GM12891 (cell line): ENCODE data around the gene HIRA.

Source experiments
- POLR2A ChIP-seq: IDR thresholded peaks from 2 replicates; pipeline ENCODE4 v1.6.1; 2011; ENCODE audit warnings: low read depth, low read length, control low read depth
- POLR2AphosphoS5 ChIP-seq: IDR thresholded peaks from 2 replicates; pipeline ENCODE4 v1.6.1; 2011; ENCODE audit warnings: low read depth, low read length, control low read depth

DNA sequence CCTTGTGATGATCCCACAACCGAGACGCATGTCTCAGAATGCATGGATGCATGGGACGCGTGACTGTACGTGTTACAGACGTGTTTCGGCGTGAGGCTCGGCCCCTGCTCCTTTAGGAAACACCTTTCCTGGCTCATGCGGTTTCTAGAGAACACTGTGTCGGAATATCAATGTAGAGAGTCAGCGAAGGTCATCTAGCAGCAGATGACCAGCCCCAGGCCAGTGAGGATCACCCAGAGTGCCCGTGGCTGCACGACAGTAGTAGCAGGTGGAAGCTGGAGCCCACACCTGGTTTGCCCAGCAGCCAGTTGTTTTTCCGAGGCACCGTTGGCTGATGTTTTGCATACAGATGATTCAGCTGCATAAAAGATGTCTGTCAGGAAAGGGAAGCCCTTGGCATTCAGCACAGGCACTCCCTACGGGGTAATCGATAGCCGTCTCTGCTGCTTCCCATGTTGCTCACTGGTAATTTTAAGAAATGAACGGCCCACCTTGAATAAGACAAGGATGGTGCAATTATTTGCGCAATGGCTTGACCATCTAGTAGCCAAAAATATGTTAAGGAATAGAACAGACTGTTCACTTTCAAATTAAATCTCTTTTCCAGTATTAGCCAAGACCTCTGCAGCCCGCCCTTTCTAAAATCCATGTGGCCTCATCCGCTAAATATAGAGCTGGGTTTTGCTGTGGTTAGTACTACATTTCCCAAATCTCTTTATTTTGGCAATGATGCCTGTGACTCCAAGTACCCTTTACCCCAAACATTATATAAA lies 138.9 kb downstream of the HIRA start:
- no peak for TF ChIP-seq POLR2A
- no peak for TF ChIP-seq POLR2AphosphoS5
